ENCODE measurements around the gene INTS6L.
A peak's percentile ranks its signal among the peaks of the same experiment; 100 is the strongest.

Gene INTS6L

GRCh38 chrX:135520553-135521404 is at the start of gene INTS6L:
Gene INTS6L, plus strand, starts transcription at chrX:135520660. Its CDS starts 333 bp downstream, at chrX:135520993.
- DNase-seq (ENCODE audit: low read depth in 3 of 3, low spot score in 1 of 3): peak; percentile 59 to 70 (median 67)

- no peak for DNase-seq (ENCODE audit: low read depth in 3 of 3, low spot score in 1 of 3)
These were observed 44.1 kb upstream of the INTS6L start for GRCh38 chrX:135476378-135476777.

- peak in 2 of 3 donors; percentile 0 to 11 for DNase-seq (ENCODE audit: low read depth in 3 of 3, low spot score in 1 of 3)
These were observed 42.9 kb upstream of the INTS6L start for GRCh38 chrX:135477576-135477975.

- DNase-seq (ENCODE audit: low read depth in 3 of 3, low spot score in 1 of 3): no peak
These were observed 40.4 kb upstream of the INTS6L start for GRCh38 chrX:135480076-135480475.

- DNase-seq (ENCODE audit: low read depth in 3 of 3, low spot score in 1 of 3): no peak
These were observed 38.7 kb upstream of the INTS6L start for GRCh38 chrX:135481696-135482179.

GRCh38 chrX:135484641-135485289 is 35.7 kb upstream of the INTS6L start:
- DNase-seq (ENCODE audit: low read depth in 3 of 3, low spot score in 1 of 3): no peak

GRCh38 chrX:135489542-135489941 is 30.9 kb upstream of the INTS6L start:
- no peak for DNase-seq (ENCODE audit: low read depth in 3 of 3, low spot score in 1 of 3)

- DNase-seq (ENCODE audit: low read depth in 3 of 3, low spot score in 1 of 3): no peak
These were observed 29.4 kb upstream of the INTS6L start for GRCh38 chrX:135490979-135491514.

GRCh38 chrX:135494453-135494852 is 26.0 kb upstream of the INTS6L start:
- no peak for DNase-seq (ENCODE audit: low read depth in 3 of 3, low spot score in 1 of 3)

- DNase-seq (ENCODE audit: low read depth in 3 of 3, low spot score in 1 of 3): no peak
These were observed 22.7 kb upstream of the INTS6L start for GRCh38 chrX:135497736-135498135.

- DNase-seq (ENCODE audit: low read depth in 3 of 3, low spot score in 1 of 3): no peak
These were observed 22.2 kb upstream of the INTS6L start for GRCh38 chrX:135498236-135498635.

- no peak for DNase-seq (ENCODE audit: low read depth in 3 of 3, low spot score in 1 of 3)
These were observed 15.1 kb upstream of the INTS6L start for GRCh38 chrX:135505351-135505750.

GRCh38 chrX:135509885-135510284 is 10.6 kb upstream of the INTS6L start:
- no peak for DNase-seq (ENCODE audit: low read depth in 3 of 3, low spot score in 1 of 3)

- no peak for DNase-seq (ENCODE audit: low read depth in 3 of 3, low spot score in 1 of 3)
These were observed 7.8 kb upstream of the INTS6L start for GRCh38 chrX:135512508-135513129.

- DNase-seq (ENCODE audit: low read depth in 3 of 3, low spot score in 1 of 3): no peak
These were observed 7.3 kb upstream of the INTS6L start for GRCh38 chrX:135513130-135513515.

- no peak for DNase-seq (ENCODE audit: low read depth in 3 of 3, low spot score in 1 of 3)
These were observed 4.1 kb upstream of the INTS6L start for GRCh38 chrX:135516376-135516775.

GRCh38 chrX:135518161-135518560 is 2.3 kb upstream of the INTS6L start:
- DNase-seq (ENCODE audit: low read depth in 3 of 3, low spot score in 1 of 3): no peak

- DNase-seq (ENCODE audit: low read depth in 3 of 3, low spot score in 1 of 3): no peak
These were observed 373 bp upstream of the INTS6L start for GRCh38 chrX:135520022-135520552.

GRCh38 chrX:135521405-135522131 is 1.1 kb downstream of the INTS6L start:
- DNase-seq (ENCODE audit: low read depth in 3 of 3, low spot score in 1 of 3): peak; percentile 56 to 63 (median 60)

GRCh38 chrX:135522132-135522530 is 1.7 kb downstream of the INTS6L start:
- no peak for DNase-seq (ENCODE audit: low read depth in 3 of 3, low spot score in 1 of 3)

Data from stimulated activated CD4-positive, alpha-beta T cell treated with anti-CD3 and anti-CD28 coated beads, TNF-alpha, amount 100 ng/mL, for 1 hour (primary cell).